Measurements from ENCODE around the gene CHRM5.
"Not testable (repeated sequence)": the region's sequence is repeated elsewhere in the genome, so short reads cannot be mapped to it uniquely, and the experiment has no call there.

CHRM5 gene

GRCh38 chr15:34043391-34043790, 75.1 kb downstream of the CHRM5 start:
- ATAC-seq: no peak

DNA sequence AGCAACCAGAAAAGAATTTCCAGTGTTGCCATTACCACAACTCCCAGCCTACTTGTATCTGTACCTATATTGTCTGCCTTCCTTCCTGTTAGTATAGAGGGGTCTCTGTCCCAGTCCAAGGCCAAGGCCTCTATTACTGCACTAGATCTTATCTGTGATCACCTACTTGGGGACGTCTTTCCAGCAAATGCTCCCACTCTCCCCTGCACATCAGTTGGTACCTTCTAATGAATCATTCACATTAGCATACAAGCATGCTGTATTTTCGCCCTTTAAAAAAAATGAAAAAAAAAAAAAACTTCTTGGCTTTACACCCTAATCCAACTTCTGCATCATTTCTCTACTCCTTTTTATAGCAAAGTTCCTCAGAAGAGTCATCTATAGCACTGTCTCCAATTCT, 75.5 kb downstream of the CHRM5 start:
- ATAC-seq: no peak

DNA sequence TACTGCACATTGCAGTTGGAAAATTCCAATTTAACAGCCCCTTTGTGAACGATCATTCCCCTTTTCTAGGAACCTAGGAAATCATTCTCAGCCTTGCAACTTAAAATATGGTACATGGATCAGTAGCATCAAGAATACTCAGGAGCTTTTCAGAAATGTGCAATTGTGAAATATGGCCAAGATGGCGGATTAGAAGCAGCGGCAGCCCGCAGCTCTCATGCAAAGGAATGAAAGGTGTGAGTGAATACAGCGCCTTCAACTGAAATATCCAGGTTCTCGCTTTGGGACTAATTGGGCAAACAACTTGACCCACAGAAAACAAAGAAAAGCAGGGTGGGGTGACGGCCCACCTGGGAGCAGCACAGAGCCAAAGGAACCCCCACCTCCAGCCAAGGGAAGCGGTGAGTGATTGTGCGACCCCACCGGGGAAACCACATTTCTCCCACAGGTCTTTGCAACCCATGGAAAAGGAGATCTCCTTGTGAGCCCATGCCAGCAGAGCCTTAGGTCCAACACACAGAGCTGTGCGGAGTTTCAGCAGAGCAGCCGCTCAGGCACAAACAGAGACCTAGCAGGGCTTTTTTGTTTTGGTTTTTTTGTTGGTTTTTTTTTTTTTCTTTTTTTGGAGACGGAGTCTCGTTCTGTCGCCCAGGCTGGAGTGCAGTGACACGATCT, 78.3 kb downstream of the CHRM5 start:
- ATAC-seq: no peak

DNA sequence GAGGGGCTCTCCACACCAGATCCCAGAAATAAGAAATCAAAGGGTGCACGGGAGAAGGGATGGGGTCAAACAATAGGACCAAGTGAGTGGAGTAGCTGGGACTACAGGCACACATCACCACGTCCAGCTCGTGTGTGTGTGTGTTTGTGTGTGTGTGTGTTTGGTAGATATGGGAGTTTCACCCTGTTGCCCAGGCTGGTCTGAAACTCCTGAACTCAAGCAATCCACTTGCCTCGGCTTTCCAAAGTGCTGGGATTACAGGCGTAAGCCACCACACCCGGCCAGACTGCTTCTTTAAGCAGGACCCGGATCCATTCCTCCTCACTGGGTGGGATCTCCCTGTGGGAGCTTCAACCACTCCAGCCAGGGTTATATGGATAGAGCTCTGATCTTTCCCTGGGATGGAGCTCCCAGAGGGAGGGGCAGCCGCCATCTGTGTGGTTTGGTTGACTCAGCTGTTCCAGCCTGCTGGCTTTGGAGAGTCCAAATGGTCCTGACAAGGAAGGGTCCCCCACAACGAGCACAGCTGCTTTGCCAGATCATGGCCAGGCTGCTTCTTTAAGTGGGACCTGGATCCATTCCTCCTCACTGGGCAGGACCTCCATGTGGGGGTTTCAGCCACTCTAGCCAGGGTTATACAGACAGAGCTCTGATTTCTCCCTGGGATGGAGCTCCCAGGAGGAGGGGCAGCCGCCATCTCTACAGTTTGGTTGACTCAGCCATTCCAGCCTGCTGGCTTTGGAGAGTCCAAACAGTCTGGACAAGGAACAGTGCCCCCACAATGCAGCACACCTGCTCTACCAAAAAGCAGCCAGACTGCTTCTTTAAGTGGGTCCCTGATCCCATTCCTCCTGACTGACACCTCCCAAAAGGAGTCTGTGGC, 79.8 kb downstream of the CHRM5 start:
- no peak for ATAC-seq

GRCh38 chr15:34049112-34049511, 80.8 kb downstream of the CHRM5 start:
- no peak for ATAC-seq

DNA sequence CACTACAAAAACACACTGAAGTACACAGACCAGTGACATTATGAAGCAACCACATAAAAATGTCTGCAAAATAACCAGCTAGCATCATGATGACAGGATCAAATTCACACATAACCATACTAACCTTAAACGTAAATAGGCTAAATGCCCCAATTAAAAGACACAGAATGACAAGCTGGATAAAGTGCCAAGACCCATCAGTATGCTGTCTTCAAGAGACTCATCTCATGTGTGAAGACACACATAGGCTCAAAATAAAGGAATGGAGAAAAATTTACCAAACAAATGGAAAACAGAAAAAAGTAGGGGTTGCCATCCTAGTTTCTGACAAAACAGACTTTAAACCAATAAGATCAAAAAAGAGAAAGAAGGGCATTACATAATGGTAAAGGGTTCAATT, 82.1 kb downstream of the CHRM5 start:
- not testable (repeated sequence) for ATAC-seq

- ATAC-seq: no peak
These were observed 85.9 kb downstream of the CHRM5 start for GRCh38 chr15:34054081-34054707.

DNA sequence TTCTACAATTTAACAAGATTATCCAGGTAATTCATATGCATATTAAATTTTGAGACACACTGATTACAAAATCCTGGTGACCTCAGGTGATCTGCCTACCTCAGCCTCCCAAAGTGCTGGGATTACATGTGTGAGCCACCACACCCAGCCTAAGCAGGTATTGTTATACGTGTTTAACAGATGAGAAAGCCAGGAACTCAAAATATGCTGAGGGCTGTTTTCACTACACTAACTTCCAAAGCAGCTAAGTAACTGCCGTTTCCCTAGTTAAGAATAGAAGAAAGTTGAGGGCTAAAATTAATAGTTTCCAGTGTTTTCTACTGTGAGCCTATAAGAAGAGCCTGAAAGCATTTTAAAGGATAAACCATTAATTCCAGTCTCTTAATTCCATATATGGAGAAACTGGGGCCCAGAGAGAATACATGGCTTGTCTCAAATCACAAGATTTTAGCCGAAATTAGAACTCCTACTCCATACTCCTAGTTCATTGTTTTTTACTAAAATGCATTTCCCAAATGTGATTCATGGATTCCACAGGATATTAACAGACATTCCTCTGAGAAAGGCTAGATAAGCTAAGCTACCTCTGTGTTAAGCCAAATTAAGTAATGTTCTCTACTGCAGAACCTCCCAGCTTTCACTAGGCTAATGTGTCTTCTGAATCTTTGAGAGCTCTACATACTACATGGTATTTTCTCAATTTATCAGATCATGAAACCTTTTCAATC, 87.7 kb downstream of the CHRM5 start:
- no peak for ATAC-seq

DNA sequence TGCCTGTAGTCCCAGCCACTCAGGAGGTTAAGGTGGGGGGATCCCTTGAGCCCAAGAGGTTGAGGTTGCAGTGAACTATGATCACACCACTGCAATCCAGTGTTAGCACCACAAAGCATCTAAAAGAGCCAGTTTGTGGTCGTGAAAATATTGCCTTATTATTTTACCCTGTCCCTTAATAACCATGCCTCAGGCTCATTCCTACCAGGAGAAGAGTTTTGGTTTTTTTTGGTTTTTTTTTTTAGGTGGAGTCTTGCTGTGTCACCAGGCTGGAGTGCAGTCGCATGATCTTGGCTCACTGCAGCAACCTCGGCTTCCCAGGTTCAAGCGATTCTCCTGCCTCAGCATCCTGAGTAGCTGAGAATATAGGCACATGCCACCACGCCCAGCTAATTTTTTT, 88.6 kb downstream of the CHRM5 start:
- ATAC-seq: no peak

DNA sequence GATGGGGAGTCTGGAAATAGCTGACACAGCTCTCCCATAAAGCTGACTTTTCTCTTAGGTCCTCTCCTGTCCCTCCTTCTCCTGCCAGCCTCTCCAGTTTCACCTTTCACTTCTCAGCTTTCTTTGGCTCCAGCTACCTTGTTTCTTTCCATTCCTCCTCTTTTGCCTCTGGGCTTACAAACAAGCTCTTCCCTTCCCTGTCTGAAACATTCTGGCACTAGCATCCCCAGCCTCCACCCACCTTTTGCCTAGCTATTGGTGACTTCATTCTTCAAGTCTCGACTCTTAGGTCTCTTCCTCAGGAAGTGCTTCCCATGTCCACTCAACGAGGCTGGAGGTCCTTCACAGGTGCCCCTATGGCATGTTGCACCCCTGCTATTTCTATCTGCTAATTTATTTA, 91.2 kb downstream of the CHRM5 start:
- ATAC-seq: no peak

GRCh38 chr15:34059946-34060345, 91.6 kb downstream of the CHRM5 start:
- ATAC-seq: no peak

- no peak for ATAC-seq
These were observed 96.1 kb downstream of the CHRM5 start for GRCh38 chr15:34064438-34064837.

GRCh38 chr15:34065261-34065660, 97.0 kb downstream of the CHRM5 start:
- ATAC-seq: no peak

DNA sequence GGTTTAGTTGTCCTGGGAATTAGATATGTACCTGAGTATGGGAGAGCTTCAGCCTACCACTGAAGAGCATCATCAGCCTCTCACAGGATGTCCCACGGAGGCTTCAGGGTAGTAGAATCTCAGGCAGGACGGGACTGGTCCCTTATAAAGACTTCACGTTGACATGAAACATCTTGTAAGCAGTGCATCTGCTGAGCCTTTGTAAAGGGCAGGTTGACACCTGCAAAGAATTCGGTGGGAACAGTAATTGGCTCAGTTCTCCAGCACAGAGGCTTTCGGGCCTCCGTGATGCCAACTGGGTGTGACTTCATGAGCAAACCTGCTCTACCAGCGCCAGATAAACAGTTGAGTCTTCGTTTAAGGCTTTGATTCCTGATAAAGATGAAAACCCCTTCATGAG, 97.6 kb downstream of the CHRM5 start:
- ATAC-seq: no peak

DNA sequence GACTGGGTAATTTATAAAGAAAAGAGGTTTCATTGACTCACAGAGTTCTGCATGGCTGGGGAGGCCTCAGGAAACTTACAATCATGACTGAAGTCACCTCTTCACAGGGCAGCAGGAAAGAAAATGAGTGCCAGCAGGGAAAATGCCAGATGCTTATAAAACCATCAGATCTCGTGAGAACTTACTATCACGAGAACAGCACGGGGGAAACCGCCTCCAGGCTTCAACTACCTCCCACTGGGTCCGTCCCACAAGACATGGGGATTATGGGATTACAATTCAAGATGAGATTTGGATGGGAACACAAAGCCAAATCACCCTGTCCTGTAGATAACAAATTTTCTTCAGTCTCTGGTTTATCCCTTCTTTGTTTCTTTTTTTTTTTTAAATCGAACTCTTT, 101.7 kb downstream of the CHRM5 start:
- ATAC-seq: no peak

DNA sequence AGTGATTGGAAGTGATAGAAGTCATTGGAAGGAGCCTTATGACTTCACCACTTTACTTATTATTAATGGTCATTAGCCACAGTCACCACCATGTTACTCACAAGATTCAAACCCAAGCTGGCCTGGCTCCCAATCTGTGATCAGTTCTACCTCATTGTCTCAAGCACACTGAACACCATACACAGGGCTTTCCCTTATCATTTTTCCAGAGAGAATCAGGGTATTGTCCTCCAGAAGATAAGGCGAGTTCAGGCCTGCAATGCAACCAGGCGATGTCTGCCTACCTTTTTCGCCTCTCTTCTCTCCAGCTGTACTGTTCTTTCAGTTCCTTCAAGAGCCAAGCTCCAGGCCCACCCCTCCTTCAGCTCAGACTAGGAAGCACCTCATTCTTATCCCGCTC, 108.5 kb downstream of the CHRM5 start:
- ATAC-seq: no peak

GRCh38 chr15:34078900-34079299, 110.6 kb downstream of the CHRM5 start:
- ATAC-seq: no peak

DNA sequence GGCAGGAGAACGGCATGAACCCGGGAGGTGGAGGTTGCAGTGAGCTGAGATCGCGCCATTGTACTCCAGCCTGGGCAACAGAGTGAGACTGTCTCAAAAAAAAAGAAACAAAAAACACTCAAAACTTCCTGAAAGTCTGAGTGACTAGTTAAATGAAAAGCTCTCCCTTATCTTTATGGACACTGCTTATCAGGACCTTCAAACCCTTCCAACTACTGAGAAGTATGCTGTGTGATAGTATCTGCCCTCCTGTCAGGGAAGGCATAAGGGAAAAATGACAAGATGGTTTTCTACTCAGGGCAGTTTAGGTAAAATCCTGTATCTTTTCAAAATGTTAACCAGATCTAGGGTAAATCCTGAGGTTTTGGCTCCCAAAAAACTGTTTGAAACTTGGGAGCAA, 111.6 kb downstream of the CHRM5 start:
- ATAC-seq: no peak

GRCh38 chr15:34084086-34084485, 115.8 kb downstream of the CHRM5 start:
- no peak for ATAC-seq

GRCh38 chr15:34085746-34086145, 117.4 kb downstream of the CHRM5 start:
- ATAC-seq: no peak

DNA sequence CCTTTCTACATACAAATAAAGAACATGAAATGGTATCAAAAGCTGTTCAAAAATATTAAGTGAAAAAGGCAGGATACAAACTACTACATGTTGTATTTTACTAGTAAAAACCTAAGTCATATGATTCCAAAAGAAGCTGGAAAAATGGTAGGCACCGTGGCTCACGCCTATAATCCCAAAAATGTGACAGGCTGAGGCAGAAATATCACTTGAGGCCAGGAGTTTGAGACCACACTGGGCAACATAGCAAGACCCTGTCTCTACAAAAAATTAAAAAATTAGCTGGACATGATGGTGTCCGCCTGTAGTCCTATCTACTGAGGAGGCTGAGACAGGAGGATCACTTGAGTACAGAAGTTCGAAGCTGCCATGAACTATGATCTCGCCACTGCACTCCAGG, 131.6 kb downstream of the CHRM5 start:
- ATAC-seq: no peak

DNA sequence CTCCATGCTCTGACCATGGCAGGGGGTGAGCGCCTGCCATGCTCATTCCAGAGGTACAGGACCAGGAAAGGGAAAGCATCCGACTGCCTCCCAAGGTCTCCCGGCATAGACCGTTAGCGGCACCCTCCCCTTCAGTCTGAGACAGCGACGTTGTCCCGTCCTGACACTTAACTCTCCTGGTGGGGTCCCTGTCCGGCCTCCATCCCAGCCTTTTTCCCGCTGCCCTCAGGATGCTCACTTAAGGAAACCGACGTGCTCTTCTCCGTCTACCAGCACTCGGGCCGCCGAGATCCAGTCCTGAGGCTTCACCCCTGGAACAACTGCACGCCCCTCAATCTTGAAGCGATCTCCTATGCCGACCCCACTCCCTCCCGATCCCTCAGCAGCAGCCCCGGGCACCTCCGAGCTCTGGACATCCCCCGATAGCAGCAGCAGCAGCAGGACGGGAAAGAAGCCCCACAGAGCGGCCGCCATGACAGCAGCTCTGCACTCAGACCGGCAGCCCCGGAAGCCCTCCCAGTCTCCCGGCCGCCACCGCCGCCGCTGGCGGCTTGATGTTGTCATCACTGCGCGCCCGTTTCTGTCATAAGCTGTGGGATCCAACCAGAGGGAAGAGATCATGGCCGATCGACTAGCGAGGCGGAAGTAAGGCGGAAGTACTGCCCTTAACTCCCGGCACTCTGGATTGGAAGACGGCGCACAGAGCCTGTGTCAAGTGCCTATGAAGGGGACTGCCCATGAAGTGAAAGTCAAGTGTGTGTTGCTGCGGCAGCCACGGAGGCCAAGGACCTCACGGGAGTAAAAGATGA, 133.3 kb downstream of the CHRM5 start, which contains the start of the genes EMC7 and PGBD4:
TSS of gene EMC7 (minus strand) at position 497 of the 809 bp plus-strand sequence. CDS start at position 474, 23 bp downstream.
TSS of gene PGBD4 (plus strand) at position 718 of the 809 bp plus-strand sequence. CDS start 449 bp downstream, outside the sequence.
- peak; percentile 99 for ATAC-seq
